Fibroblast of the conjunctiva (primary cell): ENCODE data around the gene ACOX2.

Experiments used
- DNase-seq: peaks from one replicate; pipeline ENCODE4 v3.0.0-alpha.2; 2010; ENCODE audit warnings: low read depth

The ACOX2 gene

DNA sequence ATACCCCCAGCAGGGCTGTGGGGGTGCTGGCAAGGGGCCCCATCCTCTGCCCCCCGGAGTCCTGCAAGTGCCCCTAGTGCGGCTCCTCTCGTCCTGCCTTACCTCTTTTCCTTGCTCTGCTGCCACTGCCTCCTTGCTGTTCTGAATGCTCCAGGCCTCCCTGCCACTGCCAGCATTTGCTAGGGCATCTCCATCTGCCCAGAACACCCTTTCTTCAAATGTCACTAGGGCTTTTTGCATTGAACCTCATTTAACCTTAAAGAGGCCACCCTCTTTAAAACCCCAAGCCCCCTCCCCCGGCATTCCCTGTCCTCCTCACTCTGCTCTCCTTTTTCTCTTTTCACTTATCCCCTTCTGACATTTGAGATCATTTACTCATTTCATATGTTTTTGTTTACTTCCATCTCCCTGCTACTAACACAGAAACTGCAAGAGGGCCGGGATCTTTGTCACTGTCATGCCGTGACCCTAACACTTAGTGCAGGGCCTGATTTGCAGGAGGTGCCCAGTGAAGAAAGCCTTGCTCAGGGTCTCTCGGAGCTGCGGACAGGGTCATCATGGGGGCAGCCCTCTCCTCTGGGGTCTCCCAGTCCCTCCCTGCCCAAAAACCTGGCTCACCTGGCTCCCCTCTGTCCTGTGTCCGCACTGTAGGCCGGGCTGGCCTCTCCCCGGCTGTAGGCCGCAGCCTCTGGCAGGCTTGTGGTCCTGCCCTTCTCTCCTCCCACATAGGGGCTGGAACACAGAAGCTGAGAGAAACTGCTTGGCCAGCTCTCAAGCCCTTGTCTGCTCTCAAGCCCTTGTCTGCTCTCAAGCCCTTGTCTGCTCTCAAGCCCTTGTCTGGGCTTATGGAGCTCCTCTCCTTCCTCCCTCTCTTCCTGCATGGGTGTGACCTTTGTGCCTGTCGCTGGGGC, at the start of gene ACOX2:
Gene ACOX2, minus strand, starts transcription at position 690 of the 911 bp plus-strand sequence. CDS start 2,084 bp downstream, outside the sequence.
- DNase-seq: peak; percentile 57

DNA sequence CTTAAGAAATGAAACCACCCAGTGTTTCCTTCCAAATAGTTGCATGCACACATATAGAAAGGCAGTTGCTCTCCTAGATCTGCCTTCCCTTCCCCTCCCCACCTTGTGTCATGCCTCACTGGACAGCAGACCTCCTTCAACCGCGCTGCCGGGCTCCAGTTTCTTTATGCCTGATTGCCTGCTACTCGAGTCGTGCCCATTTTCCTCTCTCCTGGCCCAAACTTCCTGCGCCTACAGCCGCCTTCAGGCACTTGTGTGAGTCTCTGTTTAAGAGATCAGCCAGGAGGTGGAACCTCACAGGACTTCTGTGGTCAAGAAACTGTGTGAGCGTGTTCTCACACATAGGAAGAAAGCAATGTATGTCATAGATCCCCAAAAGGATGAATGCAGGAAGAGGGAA, 49.0 kb upstream of the ACOX2 start:
- no peak for DNase-seq

GRCh38 chr3:58585005-58585786, 48.2 kb upstream of the ACOX2 start:
- DNase-seq: peak; percentile 52

GRCh38 chr3:58584690-58585004, 47.7 kb upstream of the ACOX2 start:
- no peak for DNase-seq

GRCh38 chr3:58581328-58582091, 44.5 kb upstream of the ACOX2 start:
- no peak for DNase-seq

DNA sequence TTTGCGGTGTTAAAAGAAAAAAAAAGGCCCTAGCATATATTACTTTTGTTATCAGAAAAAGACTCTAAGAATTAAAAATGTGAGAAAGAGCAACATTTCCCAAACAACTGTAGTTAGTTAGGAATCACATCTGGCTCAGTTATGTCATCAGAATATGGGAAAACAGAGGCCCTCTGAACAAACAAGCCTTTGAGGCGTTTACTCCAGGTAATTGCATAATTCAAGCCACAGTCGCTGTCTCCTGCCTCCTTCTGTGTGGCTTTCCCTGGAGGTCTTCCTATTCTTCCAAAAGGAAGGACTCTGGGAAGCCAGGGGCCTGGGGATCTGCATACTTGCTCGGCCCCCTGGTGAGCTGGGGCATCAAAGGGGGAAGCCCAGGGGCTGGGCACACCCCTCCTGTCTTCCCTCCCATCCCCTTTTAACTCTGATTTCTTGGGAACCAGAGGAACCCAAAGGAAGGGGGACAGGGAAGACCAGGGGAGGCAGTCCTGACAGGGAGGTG, 43.9 kb upstream of the ACOX2 start:
- no peak for DNase-seq

- no peak for DNase-seq
These were observed 41.9 kb upstream of the ACOX2 start for GRCh38 chr3:58578873-58579272.

- DNase-seq: peak; percentile 90
These were observed 40.4 kb upstream of the ACOX2 start, which contains the start of gene FAM107A for GRCh38 chr3:58577269-58577821. Gene FAM107A, minus strand, starts transcription at chr3:58577391. Its CDS starts 7,531 bp downstream, at chr3:58569860.

GRCh38 chr3:58576716-58577115, 39.7 kb upstream of the ACOX2 start:
- DNase-seq: no peak

GRCh38 chr3:58575971-58576652, 39.1 kb upstream of the ACOX2 start:
- DNase-seq: no peak

- no peak for DNase-seq
These were observed 37.7 kb upstream of the ACOX2 start for GRCh38 chr3:58574682-58575081.

GRCh38 chr3:58574106-58574505, 37.1 kb upstream of the ACOX2 start:
- DNase-seq: no peak

- DNase-seq: no peak
These were observed 36.6 kb upstream of the ACOX2 start for GRCh38 chr3:58573640-58574039.

- DNase-seq: no peak
These were observed 35.7 kb upstream of the ACOX2 start for GRCh38 chr3:58572634-58573230.

GRCh38 chr3:58572013-58572633, 35.1 kb upstream of the ACOX2 start:
- DNase-seq: no peak

DNA sequence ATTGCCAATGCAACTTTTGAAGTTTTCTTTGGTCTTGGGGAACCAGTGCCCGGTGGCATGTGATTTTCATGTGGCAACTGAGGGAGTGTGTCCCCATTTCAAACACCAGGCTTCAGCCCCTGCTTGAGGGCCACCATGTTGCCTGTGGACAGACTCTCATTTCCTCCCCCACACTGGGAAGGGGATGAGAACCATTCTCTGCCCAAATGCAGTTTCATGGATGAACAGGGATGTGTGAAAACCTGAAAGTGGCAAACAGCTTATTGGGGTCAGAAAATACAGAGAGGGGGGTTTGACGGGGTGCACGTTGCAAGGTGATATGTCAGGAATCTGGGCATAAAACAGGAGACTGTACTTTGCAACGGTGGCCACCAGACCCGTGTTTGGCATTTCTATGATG, 33.9 kb upstream of the ACOX2 start:
- DNase-seq: no peak

GRCh38 chr3:58569287-58570001, 32.5 kb upstream of the ACOX2 start:
- no peak for DNase-seq

DNA sequence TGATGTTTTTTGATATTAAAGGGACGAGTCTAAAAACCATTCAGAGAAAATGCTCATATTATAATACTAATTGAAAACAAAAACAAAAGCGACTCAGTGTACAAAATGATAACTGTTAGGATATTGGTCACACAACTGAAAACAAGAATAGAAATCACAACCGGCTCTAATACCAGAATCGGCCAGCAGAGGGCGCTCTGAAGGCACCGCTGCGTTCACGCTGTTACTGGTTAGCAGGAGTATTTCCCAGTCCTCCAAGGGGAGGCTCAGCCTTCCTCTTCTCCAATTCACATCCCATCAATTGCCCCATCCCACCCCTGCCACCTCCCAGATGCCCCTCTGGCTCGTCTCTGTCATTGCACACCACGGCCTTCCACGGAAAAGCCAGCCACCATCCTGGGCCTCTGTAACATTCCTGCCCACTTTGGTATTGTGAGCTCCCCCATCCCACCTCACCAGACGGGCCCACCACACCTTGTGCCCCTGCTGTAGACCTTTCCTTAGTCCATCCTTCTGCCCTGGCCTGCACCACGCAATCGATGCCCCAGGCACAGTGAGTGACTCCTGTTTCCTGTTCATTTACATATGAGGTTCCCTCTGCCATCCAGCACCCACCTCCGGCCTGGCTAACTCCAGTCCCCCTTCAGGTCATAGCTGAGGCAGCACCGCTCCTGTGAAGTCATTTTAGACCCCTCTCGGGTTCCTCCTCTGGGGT, 31.7 kb upstream of the ACOX2 start:
- DNase-seq: peak; percentile 51

DNA sequence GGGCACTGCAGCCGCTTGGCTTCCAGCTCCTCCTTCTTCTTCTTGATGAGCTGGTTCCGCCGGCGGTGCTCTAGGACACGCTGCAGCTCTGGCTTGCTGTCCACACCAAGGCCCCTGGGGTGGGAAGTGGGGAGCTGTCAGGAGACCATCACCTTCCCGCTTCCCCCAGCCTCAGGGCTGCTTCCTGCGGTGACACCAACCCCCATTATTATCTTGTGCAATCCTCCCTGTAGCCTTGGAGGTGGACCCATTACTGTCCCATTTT, 30.2 kb upstream of the ACOX2 start:
- no peak for DNase-seq
